ENCODE measurements around the gene RFX3. TPM values are rescaled to one million over a fixed set of nuclear protein-coding genes. Genes with fewer than 3 reads are reported as not detected.

The RFX3 gene
- polyA plus RNA-seq, 1 donor, result 22.8 TPM

DNA sequence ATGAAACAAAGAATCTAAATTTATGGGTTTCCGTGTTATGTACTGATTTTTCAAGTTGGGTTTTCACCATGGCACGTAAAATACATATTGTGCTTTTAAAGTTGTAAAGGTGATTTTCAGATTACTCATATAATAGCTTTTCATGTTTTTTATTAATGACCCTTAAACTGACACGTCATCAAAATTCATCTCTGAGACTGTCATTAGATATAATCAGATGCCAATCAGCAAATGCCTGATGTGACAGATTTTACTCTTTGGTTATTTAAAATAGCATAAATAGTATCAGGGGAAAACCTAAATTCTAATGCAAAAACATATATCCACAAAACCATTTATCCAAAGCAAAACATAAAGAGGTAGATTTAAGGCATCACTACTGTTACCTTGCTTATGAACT lies 11.0 kb downstream of the RFX3 start:
- no peak for DNase-seq

DNA sequence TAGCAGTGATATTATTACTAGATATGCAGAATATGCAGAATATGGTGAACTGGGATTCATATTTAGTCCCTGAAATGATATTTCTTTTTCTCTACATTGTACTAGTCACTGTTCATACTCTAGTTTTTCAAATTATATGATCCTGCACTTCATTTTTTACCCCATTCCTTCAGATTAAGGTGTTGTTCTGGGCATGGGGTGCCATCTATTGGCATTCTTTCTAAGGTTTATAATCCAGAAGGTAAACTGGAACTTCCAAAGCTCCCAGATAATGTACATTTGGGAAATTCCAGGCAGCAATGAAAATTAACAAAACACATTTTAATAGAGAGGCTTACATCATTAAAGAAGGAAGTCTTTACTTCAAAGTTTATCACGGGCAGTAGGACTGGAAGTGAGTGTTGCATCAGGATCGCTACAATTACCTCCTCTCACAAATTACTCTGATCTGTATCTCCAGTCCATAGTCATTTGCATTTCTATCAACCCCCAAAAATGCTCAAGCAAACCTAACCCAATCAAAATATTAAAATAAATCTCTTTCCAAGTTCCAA lies 12.5 kb downstream of the RFX3 start:
- DNase-seq, result no peak

DNA sequence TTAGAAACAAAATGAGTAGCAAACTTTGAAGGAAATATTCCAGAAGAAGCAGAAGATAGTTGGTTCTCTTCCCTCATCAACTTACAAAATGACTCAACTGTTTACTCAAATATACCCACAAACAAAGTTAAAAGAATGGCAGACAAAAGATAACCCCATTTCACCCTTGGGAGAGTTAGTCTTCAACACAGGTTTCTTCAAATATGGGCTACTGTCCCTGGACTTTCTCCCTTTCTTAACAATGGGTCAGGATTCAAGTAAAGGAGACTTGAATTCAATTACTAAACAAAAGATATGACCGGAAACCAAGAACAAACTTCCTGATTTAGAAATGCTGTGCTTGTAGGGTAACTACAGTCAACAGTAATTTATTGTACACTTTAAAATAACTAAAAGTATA lies 14.2 kb downstream of the RFX3 start:
- no peak for DNase-seq

DNA sequence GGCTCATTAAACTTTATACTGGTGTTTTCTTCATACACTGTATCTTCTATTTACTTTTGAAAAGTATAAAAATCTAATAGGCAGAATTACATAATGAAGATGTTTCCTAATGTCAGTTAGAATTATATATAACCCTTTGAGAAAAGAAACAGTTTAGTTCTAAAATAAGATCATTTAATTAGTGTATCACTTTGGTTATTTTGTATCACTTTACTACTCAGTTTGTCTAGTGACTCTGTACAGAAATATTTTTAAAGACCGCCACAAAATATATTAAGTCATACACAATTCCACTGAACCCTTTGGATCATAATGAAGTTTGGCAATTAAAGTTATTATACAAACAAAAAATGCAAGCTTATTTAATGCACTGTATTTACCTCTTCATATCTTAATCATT lies 15.0 kb downstream of the RFX3 start:
- DNase-seq, result no peak

DNA sequence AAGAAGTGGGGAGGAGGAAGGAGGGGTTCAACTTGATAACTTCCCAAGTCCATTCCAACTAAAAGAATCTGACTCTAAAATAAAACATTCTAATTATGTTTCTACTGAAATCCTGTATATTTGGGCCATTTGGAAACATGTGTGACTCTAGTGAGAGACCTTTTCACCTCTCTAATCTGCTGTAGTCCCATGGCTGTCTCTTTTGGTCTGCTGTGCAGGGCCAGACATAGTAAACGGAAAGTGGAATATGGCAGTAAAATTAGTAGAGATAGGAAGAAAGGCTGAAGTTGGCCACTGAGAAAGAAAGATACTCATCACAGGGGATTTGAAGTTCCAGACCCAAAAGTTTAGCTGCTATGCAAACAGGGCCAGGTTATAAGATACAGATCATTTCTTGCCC lies 15.9 kb downstream of the RFX3 start:
- no peak for DNase-seq

DNA sequence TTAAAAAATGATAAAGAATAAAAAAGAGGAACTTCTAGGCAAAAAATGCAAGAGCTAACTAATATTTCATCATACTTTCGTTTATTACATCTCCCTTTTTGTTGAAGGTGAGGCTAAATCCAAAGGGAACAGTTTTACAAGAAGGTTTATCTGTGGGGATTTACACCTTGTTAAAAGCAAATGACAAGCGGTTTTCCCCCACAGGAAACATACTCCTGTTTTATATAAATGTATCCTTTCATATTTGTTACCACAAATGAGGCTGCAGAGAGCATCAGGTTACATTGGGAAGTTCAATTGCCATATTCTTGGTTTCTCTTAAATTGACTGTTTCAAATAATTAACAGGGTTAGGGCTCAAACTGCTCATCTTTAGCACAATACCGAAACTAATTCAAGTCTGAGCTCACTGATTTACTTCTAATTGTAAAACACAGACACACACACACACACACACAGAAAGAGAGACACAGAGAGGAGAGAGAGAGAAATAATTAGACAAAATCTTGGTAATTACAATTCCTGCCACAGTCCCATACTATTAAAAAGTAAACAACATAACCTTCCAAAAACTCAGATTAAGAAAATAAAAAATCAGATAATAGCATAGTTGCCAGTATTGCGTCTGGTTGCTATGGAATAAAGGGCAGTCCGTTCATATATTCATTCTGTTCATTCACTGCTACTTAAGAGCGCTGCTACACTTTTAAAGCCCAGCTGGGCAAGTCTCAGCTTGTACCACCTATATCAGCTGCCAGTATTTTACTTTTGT lies 17.1 kb downstream of the RFX3 start:
- no peak for DNase-seq

DNA sequence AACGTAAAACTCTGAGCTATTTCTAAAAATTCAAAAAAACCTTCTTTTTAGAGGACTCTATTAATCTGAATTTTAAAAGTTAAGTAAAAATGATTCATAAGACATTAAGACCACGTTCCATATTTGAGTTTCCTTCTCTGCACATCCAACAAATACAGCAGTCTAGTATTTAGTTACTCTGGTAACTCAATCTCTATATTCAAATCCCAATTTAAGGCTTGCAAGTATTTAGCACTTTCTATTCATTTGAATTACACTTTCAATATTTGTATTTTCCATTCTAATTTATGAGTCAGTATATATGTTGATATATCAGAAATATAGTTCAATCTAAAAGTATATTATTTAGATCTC lies 17.7 kb downstream of the RFX3 start:
- DNase-seq, result no peak

DNA sequence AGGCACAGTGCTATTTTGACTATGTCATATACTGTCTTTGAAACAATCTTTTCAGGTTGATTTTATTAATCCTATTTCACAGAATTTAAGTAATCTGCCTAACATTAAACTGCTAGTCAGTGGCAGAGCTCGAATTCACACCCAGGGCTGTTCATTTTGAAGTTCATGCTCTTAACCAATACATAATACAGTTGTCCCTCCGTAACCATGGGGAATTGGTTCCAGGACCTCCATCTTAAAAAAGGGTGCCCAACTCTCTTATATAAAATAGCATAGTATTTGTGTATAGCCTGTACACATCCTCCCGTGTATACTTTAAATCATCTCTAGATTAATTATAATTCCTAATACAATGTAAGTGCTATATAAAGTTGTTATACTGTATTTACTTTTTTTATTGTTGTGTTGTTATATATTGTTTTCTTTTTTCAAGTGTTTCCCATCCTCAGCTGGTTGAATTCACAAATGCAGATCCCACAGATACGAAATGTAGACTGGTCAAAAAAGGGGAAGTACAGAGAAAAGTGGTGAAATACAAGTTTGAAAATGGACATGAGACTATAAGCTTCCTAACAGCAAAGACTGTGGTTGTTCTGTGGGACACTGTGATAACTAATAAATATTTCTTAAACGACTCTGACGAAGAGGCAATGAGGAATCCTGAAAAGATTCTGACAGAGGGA lies 18.3 kb downstream of the RFX3 start:
- no peak for DNase-seq

DNA sequence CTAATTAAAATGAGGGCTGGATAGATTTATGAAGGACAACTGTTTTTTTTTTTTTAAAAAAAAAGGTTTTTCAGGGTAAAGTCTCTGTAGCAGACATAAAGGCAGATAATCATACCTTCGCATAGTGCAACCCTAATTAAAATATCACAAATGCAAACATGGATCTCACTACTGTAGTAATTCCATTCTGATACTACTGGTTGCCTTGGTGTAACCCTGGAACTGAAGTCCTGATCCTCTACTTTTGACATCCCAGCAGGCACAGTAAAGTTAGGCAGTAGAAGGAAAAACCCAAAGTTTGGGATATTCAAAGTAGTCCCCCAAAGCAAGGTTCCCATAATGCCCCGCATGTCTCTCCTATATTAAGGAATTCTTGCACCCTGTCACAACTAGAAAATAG lies 19.6 kb downstream of the RFX3 start:
- no peak for DNase-seq

DNA sequence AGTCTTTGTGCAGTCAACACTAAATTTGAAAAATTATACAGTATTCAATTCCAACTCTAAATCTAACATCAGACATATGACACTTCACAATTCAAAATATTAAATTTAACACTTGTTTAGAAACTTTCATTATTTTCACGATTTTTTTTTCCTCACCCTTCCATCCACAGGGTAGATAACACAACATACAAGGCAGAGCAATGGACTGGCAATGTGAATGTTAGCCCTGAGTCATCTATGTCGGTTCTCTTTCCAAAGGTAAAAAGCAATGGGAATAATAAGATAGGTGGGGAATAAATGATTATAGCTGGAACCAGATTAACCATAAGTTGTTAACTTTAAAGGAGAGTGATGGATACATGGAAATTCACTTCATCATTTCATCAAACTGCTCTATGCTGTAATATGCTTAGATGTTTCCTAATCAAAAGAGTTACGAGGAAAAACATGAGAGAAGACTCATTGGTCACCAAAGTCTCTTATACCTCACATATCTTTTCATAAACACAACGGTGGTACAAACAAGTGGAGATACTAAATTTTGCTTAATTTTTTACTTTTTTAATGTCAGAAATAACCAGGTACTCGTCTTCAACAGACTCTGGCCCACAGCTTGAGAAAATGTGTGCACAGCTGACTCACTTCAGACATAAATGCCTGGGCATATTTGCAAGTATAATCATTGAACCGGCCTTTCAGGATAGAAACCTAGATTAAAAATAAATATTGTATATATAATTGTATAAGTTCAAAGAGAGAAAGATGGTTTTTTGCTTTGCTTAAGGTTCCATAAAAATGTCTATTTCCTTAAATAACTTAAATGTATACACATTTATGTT lies 23.0 kb downstream of the RFX3 start:
- no peak for DNase-seq

DNA sequence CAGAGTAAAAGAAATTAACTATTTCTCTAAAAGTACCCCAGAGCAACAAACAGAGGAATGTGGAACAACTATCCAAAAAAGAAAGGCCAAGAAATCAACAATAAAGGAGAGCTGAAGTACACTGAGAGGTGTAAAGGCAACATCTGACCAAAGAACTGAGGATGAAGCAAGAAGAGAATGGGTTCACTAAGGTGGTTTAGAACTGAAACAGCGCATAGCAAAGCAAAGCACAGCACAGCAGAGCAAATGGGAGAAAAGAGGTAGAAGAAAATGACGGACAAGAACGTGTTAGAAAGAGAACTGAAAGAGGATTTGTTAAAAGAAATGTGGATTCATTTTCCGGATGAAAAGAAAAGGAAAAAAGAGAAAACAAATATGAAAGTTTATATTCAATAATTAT lies 25.8 kb downstream of the RFX3 start:
- DNase-seq, result no peak

DNA sequence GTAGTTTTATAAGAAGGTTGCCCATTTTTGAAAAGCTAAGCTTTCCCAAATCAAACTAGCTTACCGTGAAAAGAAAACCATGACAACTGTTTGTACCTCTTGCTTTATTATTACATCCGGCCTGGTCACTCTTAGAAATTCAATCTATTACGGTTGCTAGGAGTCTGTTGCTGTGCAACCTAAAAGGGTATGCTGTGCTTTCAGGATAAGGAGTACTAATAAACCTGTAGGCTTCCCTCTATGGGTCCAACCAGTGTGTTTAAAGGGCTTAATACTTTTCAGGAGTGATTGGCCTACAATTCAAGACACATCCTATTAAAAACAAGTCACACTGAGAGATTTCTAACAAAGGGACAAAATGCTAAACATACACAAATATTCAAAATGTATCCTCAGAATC lies 27.1 kb downstream of the RFX3 start:
- DNase-seq, result no peak

DNA sequence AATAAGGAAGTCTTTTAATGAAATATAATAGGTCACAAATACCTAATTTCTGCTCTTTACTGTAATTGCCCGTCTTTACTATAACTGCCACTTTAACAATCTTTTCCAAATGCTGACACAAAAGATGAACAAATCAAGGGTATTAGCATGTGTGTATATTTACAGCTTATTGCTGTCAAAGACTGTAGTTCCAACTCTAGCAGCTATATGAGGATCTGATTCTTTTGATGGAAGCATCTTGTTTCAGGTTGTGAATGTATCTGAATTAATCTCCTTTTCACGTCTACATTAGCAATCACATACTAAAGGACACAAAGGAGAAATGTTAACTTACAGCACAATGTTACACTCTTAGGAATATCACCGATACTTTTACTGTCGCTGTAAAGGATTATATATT lies 27.9 kb downstream of the RFX3 start:
- no peak for DNase-seq

DNA sequence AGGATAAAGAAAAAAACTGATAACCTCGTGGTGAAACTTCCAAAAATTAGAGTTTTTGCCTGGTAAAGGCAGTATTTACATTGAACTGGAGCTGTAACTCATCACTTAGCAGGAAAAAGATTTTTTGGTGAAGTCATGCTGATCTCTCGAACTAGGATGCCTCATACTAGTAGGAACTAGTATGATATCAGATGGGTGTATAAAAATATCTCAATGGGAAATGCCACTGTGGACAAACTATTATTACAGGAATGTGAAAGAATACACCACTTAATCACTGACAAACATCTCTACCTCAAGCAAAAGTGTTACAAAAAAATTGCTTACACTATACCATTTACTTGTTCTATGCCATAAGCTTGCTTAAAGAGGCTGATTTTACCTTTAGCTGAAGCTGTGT lies 28.4 kb downstream of the RFX3 start:
- DNase-seq, result no peak

DNA sequence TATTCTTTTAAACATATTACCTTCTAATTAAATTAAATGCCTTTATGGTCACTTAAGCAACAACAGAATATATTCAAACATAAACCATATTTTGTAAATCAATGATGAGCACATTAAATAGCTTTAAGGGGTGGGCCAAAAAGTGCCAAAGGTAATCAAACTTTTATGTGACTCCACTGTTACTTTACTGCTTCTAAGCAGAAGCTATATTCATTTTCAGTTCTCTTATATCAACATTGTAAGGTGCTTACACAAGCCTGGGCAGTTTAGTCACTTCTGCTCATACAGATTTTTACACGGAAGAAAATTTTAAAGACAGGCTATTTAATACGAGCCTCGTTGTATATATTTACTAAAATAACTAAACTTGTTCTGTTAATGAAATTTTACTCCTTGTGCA lies 29.9 kb downstream of the RFX3 start:
- DNase-seq, result no peak

DNA sequence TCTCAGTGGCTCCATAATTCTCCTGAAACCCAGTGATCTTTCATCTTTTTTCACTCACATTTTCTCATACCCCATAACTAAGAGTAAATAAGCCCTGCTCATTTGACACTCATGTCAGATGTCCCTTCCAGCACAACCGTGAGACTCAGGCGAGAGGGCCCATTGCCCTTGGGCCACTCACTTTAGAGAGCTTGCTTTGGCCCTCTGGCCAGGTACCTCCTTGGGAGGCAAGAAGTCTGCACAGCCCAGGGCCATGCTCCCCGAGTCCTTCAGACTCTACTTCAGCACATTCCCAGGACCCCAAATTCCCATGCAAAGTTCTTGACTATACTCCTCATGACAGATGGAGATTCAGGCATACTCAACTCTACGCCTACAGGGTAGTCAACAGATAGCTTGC lies 33.6 kb downstream of the RFX3 start:
- no peak for DNase-seq

DNA sequence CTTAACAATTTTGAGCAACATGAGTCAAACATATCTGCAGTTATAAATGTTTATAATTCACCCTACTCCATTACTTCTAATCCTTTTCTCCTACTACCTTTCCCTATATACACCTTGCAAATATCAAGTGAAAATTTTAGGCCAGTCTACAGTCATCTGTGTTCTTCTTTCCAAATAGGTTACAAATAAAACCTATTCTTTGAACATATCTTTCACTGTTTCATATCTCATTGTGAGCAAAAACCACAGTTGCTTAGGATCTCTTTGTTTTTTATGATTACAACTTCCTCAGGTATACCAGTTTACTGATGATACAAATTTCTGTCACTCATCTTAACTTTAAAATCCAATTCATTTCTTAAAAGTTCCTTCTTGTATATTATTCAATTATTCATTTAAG lies 34.4 kb downstream of the RFX3 start:
- DNase-seq, result no peak

DNA sequence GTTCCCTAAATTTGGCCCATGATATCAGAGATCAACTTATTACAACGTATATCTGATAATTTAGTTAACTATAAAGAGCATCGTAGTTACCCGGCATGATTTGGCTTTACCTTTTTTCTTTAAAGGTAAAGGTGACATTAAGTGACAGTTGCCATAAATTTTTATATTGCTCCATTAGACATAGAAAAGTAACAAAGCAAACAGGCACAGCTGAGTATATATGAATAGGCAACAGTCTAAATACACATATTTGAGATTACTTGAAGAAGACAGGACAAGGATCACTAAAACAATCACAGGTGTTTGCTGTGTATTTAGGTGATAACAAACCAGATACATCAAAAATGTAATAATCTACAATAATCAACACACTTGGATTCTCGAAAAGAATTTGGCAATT lies 34.8 kb downstream of the RFX3 start:
- DNase-seq, result no peak

DNA sequence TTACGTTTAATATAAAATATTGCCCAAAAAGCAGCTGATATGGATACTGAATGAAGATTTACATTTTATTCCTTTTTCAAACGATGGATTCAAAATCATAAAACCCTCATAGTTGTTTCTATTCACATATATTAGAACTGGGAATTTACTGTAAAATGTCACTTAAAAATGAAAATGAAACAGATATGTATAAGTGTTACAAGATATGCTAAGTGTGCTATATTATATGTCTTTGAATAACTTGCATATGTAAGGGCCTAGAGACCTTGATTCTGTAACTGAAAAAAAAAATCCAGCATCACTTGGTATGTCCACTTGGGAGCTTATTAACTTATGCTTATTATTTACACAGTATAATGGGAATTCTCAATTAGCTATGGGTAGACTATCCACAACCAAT lies 43.2 kb downstream of the RFX3 start:
- no peak for DNase-seq

DNA sequence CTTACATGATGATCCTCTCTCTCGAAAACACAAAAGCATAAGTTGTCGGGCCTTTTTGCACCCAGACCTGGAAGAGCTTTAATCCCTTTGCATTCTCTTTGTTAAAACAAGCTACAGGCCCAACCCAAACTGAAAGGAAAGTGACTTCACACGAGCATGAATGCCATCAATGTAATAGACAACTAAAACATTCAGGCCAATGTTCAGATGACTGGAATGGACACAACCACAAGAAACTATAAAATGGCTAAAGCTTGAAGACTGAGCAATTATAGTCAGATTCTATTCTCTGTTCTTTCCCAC lies 45.5 kb downstream of the RFX3 start:
- DNase-seq, result no peak

DNA sequence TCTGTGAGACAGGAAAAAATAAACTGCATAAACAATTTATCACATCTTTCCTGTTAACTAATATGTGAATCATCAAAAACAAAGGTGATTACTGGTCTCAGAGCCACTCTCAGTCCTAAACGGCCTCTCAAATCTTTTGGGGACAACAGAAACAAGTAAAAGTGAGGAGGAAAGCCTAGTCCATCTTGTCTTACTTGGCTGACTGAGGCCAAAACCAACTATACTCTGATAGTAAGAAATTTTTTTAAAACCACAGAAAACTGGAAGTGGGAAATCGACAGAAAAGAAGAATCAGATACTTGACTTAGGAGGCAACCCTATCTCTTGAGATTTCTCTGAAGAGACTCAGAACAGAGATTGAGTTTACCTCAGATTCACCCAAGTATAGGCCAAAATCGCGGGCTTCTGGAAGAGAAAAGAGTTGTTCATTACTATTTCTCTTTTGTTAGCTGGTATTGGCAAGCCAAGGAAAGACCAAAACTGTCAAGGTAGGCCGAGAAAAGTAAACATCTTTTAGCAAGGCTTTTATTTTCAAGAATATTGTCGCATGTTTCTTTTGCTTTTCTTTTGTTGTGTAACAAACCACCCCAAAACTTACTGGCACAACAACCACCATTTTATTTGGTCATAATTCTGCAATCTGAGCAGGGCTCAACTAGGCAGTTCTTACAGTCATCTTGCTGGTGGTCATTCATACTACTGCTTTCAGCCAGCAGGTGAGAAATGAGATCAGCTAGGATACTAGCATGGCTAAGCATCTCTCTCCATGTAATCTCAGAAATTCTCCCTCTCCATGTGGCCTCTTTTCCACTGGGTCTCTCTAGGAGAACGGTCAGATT lies 46.1 kb downstream of the RFX3 start:
- no peak for DNase-seq

DNA sequence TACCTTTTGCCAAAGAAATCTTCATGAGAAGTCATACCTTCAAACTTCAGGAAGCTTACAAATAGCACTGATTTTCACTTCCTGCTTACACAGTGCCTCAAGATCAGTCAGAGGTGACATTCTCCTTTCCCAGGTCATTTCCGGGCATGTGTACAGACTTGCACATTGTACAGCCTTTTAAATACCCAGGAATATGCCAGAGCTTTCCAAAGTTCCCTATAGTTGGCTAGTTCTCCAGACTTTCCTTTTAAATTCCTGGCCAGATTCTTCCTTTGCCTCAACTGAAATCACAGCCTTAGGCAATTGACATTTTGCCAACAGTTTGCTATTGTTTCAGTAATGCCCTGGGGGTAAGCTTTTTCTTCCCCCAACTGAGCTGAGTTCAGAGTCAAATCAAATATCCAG lies 47.2 kb downstream of the RFX3 start:
- no peak for DNase-seq
